OCI-LY1 (cell line): ENCODE results near the gene PDHX.

Experiments used
- CTCF ChIP-seq: fragments of 200-600 bp; sonication (generic), shearing (Covaris generic); IDR thresholded peaks from 2 replicates; pipeline ENCODE4 v1.5.1; 2017; ENCODE audit warnings: mild to moderate bottlenecking, antibody characterized with exemption, low read length, moderate library complexity, mixed read lengths
- EZH2 ChIP-seq: fragments of 200-600 bp; sonication (generic), shearing (Covaris generic); IDR thresholded peaks from 2 replicates; pipeline ENCODE4 v1.8.0; 2017; ENCODE audit warnings: borderline replicate concordance, mixed run types, mild to moderate bottlenecking, antibody characterized with exemption, low read length, moderate library complexity, mixed read lengths

GRCh38 chr11:35033011-35033410 lies 116.6 kb downstream of the PDHX start:
- TF ChIP-seq CTCF (no peak), EZH2 (no peak)
